Naive thymus-derived CD4-positive, alpha-beta T cell (primary cell): Measurements from ENCODE around the gene CCDC159. TPM values are rescaled to one million over a fixed set of nuclear protein-coding genes. Genes with fewer than 3 reads are reported as not detected.
A peak's percentile ranks its signal among the peaks of the same experiment; 100 is the strongest.

Experiments used
- ATAC-seq: fragments of 150-1000 bp; cut with Tn5 transposase; 2 replicates; pipeline ENCODE4 v1.10.0; 2021; ENCODE audit warnings: mild to moderate bottlenecking, moderate library complexity
- CTCF ChIA-PET: fragments of 350-600 bp; sonication (Branson Sonifier 250); formaldehyde crosslinking; loops from one replicate; lab custom pipeline; 2021; ENCODE audit warnings: antibody characterized with exemption; lab: Charles Lee
- POLR2A ChIA-PET: fragments of 350-600 bp; sonication (Branson Sonifier 250); formaldehyde crosslinking; loops from one replicate; lab custom pipeline; 2021; ENCODE audit warnings: antibody characterized with exemption, inconsistent platforms; lab: Charles Lee
- DNase-seq, 9 donors: peaks; one replicate each; pipeline versions ENCODE4 v3.0.0 to v3.0.0-alpha.2; 2020 to 2022; ENCODE audit warnings: mixed read lengths in 1 of 9
- H3K27ac ChIP-seq: one replicate; pipeline ENCODE4 v1.7.0; 2013; ENCODE audit warnings: mild to moderate bottlenecking, low read depth, low read length, moderate library complexity
- H3K27me3 ChIP-seq, 2 donors: one replicate each; pipeline ENCODE4 v1.7.0; 2013; ENCODE audit warnings: low read length in 2 of 2, mild to moderate bottlenecking in 2 of 2, moderate library complexity in 2 of 2; ENCODE audit not compliant: control insufficient read depth in 2 of 2, insufficient read depth in 2 of 2
- H3K36me3 ChIP-seq, 3 experiments: 1 replicate in 2 of 3; 2 replicates in 1 of 3; pipeline ENCODE4 v1.7.0; 2013; ENCODE audit warnings: low read length in 3 of 3, mild to moderate bottlenecking in 3 of 3, moderate library complexity in 1 of 3; ENCODE audit not compliant: insufficient read depth in 3 of 3, control insufficient read depth in 2 of 3
- H3K4me1 ChIP-seq, 2 donors: one replicate each; pipeline ENCODE4 v1.7.0; 2013; ENCODE audit warnings: low read length in 2 of 2, mild to moderate bottlenecking in 2 of 2, moderate library complexity in 1 of 2; ENCODE audit not compliant: control insufficient read depth in 2 of 2, insufficient read depth in 2 of 2
- H3K4me3 ChIP-seq: 2 replicates; pipeline ENCODE4 v1.7.0; 2013; ENCODE audit warnings: mild to moderate bottlenecking, low read length
- H3K9me3 ChIP-seq, 3 experiments: 1 replicate in 2 of 3; 2 replicates in 1 of 3; pipeline ENCODE4 v1.7.0; 2013; ENCODE audit warnings: low read length in 3 of 3; ENCODE audit not compliant: control insufficient read depth in 2 of 3
- H3K27ac Mint-ChIP-seq, 9 donors: one replicate each; pipeline ENCODE4 v1.8.0; 2020 to 2022; ENCODE audit warnings: mixed read lengths in 9 of 9, mild to moderate bottlenecking in 8 of 9, moderate library complexity in 5 of 9, inconsistent platforms in 2 of 9
- H3K27me3 Mint-ChIP-seq, 5 donors: one replicate each; pipeline ENCODE4 v1.8.0; 2021 to 2022; ENCODE audit warnings: mixed read lengths in 5 of 5, mild to moderate bottlenecking in 1 of 5
- H3K36me3 Mint-ChIP-seq, 5 donors: one replicate each; pipeline ENCODE4 v1.8.0; 2020 to 2022; ENCODE audit warnings: mixed read lengths in 5 of 5, mild to moderate bottlenecking in 3 of 5, inconsistent platforms in 1 of 5
- H3K4me1 Mint-ChIP-seq, 7 donors: one replicate each; pipeline ENCODE4 v1.8.0; 2020 to 2022; ENCODE audit warnings: mixed read lengths in 7 of 7, mild to moderate bottlenecking in 3 of 7, inconsistent platforms in 1 of 7
- H3K4me3 Mint-ChIP-seq, 10 donors: one replicate each; pipeline ENCODE4 v1.8.0; 2020 to 2022; ENCODE audit warnings: mild to moderate bottlenecking in 10 of 10, mixed read lengths in 10 of 10, moderate library complexity in 6 of 10, inconsistent platforms in 2 of 10
- H3K9me3 Mint-ChIP-seq, 11 donors: one replicate each; pipeline ENCODE4 v1.8.0; 2020 to 2022; ENCODE audit warnings: mixed read lengths in 11 of 11, mild to moderate bottlenecking in 4 of 11, inconsistent platforms in 1 of 11, moderate library complexity in 1 of 11
- intact Hi-C, 2 donors: fragments of 100-400 bp; cut with micrococcal nuclease; formaldehyde crosslinking; loops; one replicate each; pipeline ENCODE4 v1.15.1; 2023
- polyA plus RNA-seq, 2 donors: library from polyadenylated mRNA; unstranded; fragments of 300-500 nt; fragmentation: Illumina TruSeq; gene quantifications; one replicate each; pipeline ENCODE4 v1.2.3, GENCODE V29; 2021
- total RNA-seq, 6 experiments: library from RNA in 5 of 6; stranded (reverse) in 5 of 6; gene quantifications; 1 replicate in 5 of 6; 2 replicates in 1 of 6; pipeline ENCODE4 v1.2.3 and lab custom pipeline; 2021 to 2026

The CCDC159 gene
- total and polyA plus RNA-seq, 7 experiments from 2014 or later = 10.0 to 87.4 (median 57.5) TPM

DNA sequence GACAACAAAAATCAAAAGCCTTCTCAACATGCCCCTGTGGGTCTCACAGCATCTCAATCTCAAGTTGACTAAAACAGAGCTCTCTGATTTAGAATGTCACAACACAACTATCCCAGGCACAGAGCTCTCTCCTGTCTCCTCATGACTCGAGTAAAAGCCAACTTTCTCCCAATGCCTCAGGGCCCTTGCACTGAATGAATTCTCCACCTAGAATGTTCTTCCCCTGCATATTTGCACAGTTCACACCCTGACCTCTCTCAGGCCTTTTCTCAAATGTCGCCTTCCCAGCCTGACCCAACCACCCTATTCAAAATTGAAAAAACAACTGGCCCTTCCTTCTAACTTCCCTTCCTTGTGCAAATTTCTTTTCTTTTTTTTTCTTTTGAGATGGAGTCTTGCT is 24.4 kb downstream of the CCDC159 start:
- H3K27ac ChIP-seq = no peak overlapping the region
- peaks cover 10 to 30% (median 13%) of the 10 kb centered on the region in 5 donors for H3K36me3 Mint-ChIP-seq
- H3K4me1 Mint-ChIP-seq = peaks cover 3 to 12% (median 8%) of the 10 kb centered on the region in 7 donors
- peak overlapping the region in 1 of 9 donors; percentile 86 for H3K27ac Mint-ChIP-seq
- H3K4me3 ChIP-seq = no peak overlapping the region
- no peak overlapping the region for H3K4me3 Mint-ChIP-seq
- peaks cover 12% of the 10 kb centered on the region in 2 donors for H3K4me1 ChIP-seq
- ChIA-PET CTCF (interaction anchor here (1.3 kb wide), 1 partner anchor 10 kb away, joined by 4 read pairs; no protein-coding TSS in a partner anchor), POLR2A (interaction anchor here (1.0 kb wide), 1 partner anchor 158 kb away, joined by 3 read pairs; the partner anchor contains the start of gene ECSIT)
- H3K27me3 ChIP-seq = no peaks in the 10 kb centered on the region
- H3K36me3 ChIP-seq = peaks cover 0 to 22% (median 0%) of the 10 kb centered on the region in 3 experiments
- H3K9me3 Mint-ChIP-seq = no peaks in the 10 kb centered on the region
- no peaks in the 10 kb centered on the region for H3K9me3 ChIP-seq
- ATAC-seq = no peak
- no peak for DNase-seq
- no peaks in the 10 kb centered on the region for H3K27me3 Mint-ChIP-seq
- intact Hi-C loops = loop anchor here in 1 of 2 donors (5.0 kb wide), 1 partner anchor 1422 kb away; the partner anchor contains the start of gene JUNB

GRCh38 chr19:11373166-11373884 is 27.0 kb downstream of the CCDC159 start:
- intact Hi-C loops = loop anchor here in 1 of 2 donors (5.0 kb wide), 1 partner anchor 1419 kb away; the partner anchor contains the start of gene JUNB
- no peaks in the 10 kb centered on the region for H3K9me3 ChIP-seq
- no peaks in the 10 kb centered on the region for H3K27me3 ChIP-seq
- peak overlapping the region; percentile 92 for H3K4me3 ChIP-seq
- Mint-ChIP-seq H3K36me3 (peaks cover 15 to 26% (median 20%) of the 10 kb centered on the region in 5 donors), H3K4me3 (peak overlapping the region in 6 of 10 donors; percentile 2 to 72 (median 38)), H3K27me3 (no peaks in the 10 kb centered on the region), H3K27ac (peak overlapping the region in 4 of 9 donors; percentile 3 to 90 (median 36)), H3K9me3 (peaks cover 0 to 2% (median 0%) of the 10 kb centered on the region in 11 donors), H3K4me1 (peaks cover 12 to 34% (median 26%) of the 10 kb centered on the region in 7 donors)
- no peak overlapping the region for H3K27ac ChIP-seq
- no peak for ATAC-seq
- H3K4me1 ChIP-seq = peaks cover 21 to 30% of the 10 kb centered on the region in 2 donors
- ChIA-PET CTCF (interaction anchor here (2.0 to 2.2 kb wide), 2 partner anchors 10 to 109 kb away, joined by 7 to 8 read pairs; no protein-coding TSS in a partner anchor), POLR2A (interaction anchor here (1.3 to 3.6 kb wide), 6 partner anchors 10 to 62 kb away, joined by 6 to 36 read pairs (median 24); partner anchors contain the start of genes CCDC159, EPOR, ODAD3 and PRKCSH)
- peak in 1 of 9 donors; percentile 4 for DNase-seq
- H3K36me3 ChIP-seq = peaks cover 0 to 16% (median 0%) of the 10 kb centered on the region in 3 experiments

GRCh38 chr19:11373885-11374432 is 27.6 kb downstream of the CCDC159 start:
- peaks cover 0 to 15% (median 0%) of the 10 kb centered on the region in 3 experiments for H3K36me3 ChIP-seq
- Mint-ChIP-seq H3K4me3 (no peak overlapping the region), H3K4me1 (peaks cover 12 to 38% (median 27%) of the 10 kb centered on the region in 7 donors), H3K36me3 (peaks cover 11 to 27% (median 20%) of the 10 kb centered on the region in 5 donors), H3K27ac (no peak overlapping the region), H3K27me3 (no peaks in the 10 kb centered on the region), H3K9me3 (peaks cover 0 to 2% (median 0%) of the 10 kb centered on the region in 11 donors)
- H3K9me3 ChIP-seq = no peaks in the 10 kb centered on the region
- peak in 1 of 9 donors; percentile 9 for DNase-seq
- ChIA-PET CTCF (interaction anchor here (1.1 to 2.3 kb wide), 6 partner anchors 9 to 108 kb away, joined by 3 to 13 read pairs (median 6); partner anchors contain the start of genes CCDC159, RAB3D and TMEM205), POLR2A (interaction anchor here (1.1 to 3.6 kb wide), 9 partner anchors 10 to 393 kb away, joined by 4 to 36 read pairs (median 12); partner anchors contain the start of genes CCDC159, ECSIT, EPOR and ODAD3)
- peak overlapping the region; percentile 92 for H3K4me3 ChIP-seq
- peak overlapping the region; percentile 92 for H3K27ac ChIP-seq
- peaks cover 21 to 30% of the 10 kb centered on the region in 2 donors for H3K4me1 ChIP-seq
- intact Hi-C loops = loop anchor here (1.0 to 5.0 kb wide), 7 partner anchors 19 to 1418 kb away; partner anchors contain the start of genes CCDC159 (in 1 of the 2), JUNB (in 1 of the 2), ODAD3 (in 1 of the 2) and PLPPR2 (in 1 of the 2)
- no peaks in the 10 kb centered on the region for H3K27me3 ChIP-seq
- no peak for ATAC-seq

DNA sequence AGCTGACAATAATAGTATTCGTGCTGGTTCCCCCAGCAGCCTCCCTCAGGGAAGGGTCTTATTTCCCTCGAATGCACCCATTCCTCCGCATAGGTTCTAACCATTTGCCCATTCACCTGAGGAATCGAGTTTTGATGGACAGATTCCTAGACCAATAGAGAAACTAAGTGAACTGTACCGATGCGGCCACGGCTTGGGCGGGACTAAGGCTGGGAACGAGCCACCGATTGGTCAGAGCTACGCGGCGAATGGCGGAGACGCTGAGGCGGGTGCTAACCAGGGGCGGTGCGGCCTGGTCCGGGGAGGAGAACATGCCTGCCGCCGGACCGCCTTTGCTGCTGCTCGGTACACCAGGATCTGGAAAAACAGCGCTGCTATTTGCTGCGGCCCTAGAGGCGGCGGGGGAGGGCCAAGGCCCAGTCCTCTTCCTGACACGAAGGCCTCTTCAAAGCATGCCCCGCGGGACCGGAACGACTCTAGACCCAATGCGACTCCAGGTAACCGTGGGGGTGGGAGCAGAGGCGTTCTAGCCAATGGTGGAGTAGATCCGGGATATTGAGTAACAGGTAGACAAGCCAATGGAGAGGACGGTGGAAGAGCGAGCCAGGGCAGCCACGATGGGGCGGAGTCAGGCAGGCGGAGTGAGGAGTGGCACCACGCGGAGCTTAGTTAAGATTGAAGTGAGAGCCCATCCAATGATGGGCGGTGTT is 28.3 kb downstream of the CCDC159 start, which contains the start of gene SWSAP1:
Gene SWSAP1 (plus strand): TSS at position 234 of the 710 bp plus-strand sequence. CDS start 15 bp downstream, at position 249.
- Histone ChIP-seq H3K4me1 (peaks cover 21 to 30% of the 10 kb centered on the region in 2 donors), H3K27ac (peak within 1 kb of the TSS; percentile 92), H3K4me3 (peak within 1 kb of the TSS; percentile 92), H3K9me3 (no peaks in the 10 kb centered on the region), H3K27me3 (no peaks in the 10 kb centered on the region), H3K36me3 (peaks cover 0 to 9% (median 0%) of the 10 kb centered on the region in 3 experiments)
- ATAC-seq = peak; percentile 94
- POLR2A ChIA-PET = interaction anchor here (0.5 to 3.6 kb wide), 25 partner anchors 8 to 1540 kb away, joined by 3 to 36 read pairs (median 4); partner anchors contain the start of genes CCDC159, ECSIT, ELOF1 and EPOR
- Mint-ChIP-seq H3K27me3 (no peaks in the 10 kb centered on the region), H3K36me3 (peaks cover 11 to 23% (median 16%) of the 10 kb centered on the region in 5 donors), H3K27ac (peak within 1 kb of the TSS in 1 of 9 donors; percentile 22), H3K4me1 (peaks cover 12 to 40% (median 28%) of the 10 kb centered on the region in 7 donors), H3K4me3 (peak within 1 kb of the TSS in 3 of 10 donors; percentile 31 to 56 (median 45)), H3K9me3 (peaks cover 0 to 2% (median 0%) of the 10 kb centered on the region in 11 donors)
- peak; percentile 87 to 99 (median 99) for DNase-seq
- intact Hi-C loops = loop anchor here (1.0 to 5.0 kb wide), 9 partner anchors 9 to 1418 kb away; partner anchors contain the start of genes CCDC159 (in 2 of the 2), ODAD3 (in 2 of the 2), PLPPR2 (in 2 of the 2) and PRKCSH (in 2 of the 2)
- CTCF ChIA-PET = interaction anchor here (0.6 to 2.3 kb wide), 8 partner anchors 9 to 847 kb away, joined by 3 to 13 read pairs (median 4); partner anchors contain the start of genes CCDC159, RAB3D and TMEM205

DNA sequence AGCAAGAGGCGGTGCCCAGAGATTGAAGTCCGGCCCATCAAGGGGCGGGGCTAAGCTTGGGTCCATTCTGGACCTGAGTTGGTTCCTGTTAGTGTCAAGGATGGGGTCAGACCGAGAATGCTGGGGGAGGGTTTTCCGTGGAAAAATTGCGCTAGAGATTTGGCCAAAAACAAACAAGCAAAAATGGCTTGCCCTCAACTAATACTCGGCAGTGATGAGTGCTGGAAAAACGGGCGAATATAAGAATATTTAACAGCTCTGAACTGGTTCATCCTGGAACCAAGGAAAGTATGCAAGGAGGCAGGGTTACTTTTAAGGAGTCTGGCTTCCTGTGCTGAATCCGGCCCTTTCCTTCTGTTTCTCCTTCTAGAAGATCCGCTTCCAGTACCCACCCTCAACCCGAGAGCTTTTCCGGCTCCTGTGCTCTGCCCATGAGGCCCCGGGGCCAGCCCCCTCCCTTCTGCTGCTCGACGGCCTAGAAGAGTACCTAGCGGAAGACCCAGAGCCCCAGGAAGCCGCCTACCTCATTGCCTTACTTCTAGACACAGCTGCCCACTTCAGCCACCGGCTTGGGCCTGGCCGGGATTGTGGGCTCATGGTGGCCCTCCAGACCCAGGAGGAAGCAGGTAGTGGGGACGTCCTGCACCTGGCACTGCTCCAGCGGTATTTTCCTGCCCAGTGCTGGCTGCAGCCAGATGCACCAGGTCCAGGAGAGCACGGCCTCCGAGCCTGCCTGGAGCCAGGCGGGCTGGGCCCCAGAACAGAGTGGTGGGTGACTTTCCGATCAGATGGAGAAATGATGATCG is 29.0 kb downstream of the CCDC159 start:
- no peaks in the 10 kb centered on the region for H3K27me3 Mint-ChIP-seq
- H3K9me3 Mint-ChIP-seq = peaks cover 0 to 2% (median 0%) of the 10 kb centered on the region in 11 donors
- peak; percentile 51 for ATAC-seq

More for the DNA sequence above, 29.0 kb downstream of the CCDC159 start:
- CTCF ChIA-PET = interaction anchor here (0.6 to 2.3 kb wide), 8 partner anchors 8 to 848 kb away, joined by 3 to 13 read pairs (median 4); partner anchors contain the start of genes CCDC159, RAB3D and TMEM205
- Mint-ChIP-seq H3K4me1 (peaks cover 19 to 47% (median 36%) of the 10 kb centered on the region in 7 donors), H3K4me3 (no peak overlapping the region), H3K27ac (no peak overlapping the region), H3K36me3 (peaks cover 11 to 26% (median 16%) of the 10 kb centered on the region in 5 donors)
- Histone ChIP-seq H3K36me3 (peaks cover 0 to 7% (median 0%) of the 10 kb centered on the region in 3 experiments), H3K9me3 (no peaks in the 10 kb centered on the region), H3K4me3 (peak overlapping the region; percentile 92), H3K27ac (peak overlapping the region; percentile 92), H3K27me3 (no peaks in the 10 kb centered on the region), H3K4me1 (peaks cover 27 to 36% of the 10 kb centered on the region in 2 donors)
- intact Hi-C loops = loop anchor here (1.0 to 2.0 kb wide), 8 partner anchors 8 to 539 kb away; partner anchors contain the start of genes CCDC159 (in 1 of the 2), ELOF1 (in 1 of the 2), ODAD3 (in 1 of the 2) and PLPPR2 (in 1 of the 2)
- DNase-seq = peak; percentile 49 to 87 (median 83)
- POLR2A ChIA-PET = interaction anchor here (0.5 to 3.6 kb wide), 24 partner anchors 8 to 1544 kb away, joined by 3 to 36 read pairs (median 4); partner anchors contain the start of genes CCDC159, ECSIT, ELOF1 and EPOR
